OCI-LY1 (cell line): Measurements from ENCODE around the gene RASGRF2.

Experiments
- EZH2 ChIP-seq: fragments of 200-600 bp; sonication (generic), shearing (Covaris generic); IDR thresholded peaks from 2 replicates; pipeline ENCODE4 v1.8.0; 2017; ENCODE audit warnings: borderline replicate concordance, mixed run types, mild to moderate bottlenecking, antibody characterized with exemption, low read length, moderate library complexity, mixed read lengths
- TF ChIP-seq, protein P1 (sequence below): fragments of 200-600 bp; sonication (generic), shearing (Covaris generic); IDR thresholded peaks from 2 replicates; pipeline ENCODE4 v1.5.1; 2017; ENCODE audit warnings: mild to moderate bottlenecking, antibody characterized with exemption, low read length, moderate library complexity, mixed read lengths

DNA sequence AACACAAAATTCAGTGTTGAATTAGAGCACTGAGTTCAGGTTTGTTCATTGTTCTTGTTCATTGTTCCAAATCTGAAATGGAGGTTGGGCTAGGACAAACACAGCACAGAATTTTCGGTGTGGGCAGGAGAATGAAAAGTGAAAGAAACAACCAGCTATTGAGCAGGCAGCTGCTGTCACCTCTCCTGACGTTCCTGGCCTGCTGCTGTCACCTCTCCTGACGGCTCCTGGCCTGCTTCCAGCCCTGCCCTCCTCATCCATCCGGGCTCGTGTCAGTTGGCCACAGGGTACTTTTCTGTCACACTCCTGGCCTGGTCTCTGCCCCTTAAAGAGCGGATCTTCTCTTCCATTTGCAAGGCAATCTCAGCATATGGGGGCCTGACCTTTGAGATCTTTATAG lies 227.7 kb downstream of the RASGRF2 start:
- TF ChIP-seq, protein P1, sequence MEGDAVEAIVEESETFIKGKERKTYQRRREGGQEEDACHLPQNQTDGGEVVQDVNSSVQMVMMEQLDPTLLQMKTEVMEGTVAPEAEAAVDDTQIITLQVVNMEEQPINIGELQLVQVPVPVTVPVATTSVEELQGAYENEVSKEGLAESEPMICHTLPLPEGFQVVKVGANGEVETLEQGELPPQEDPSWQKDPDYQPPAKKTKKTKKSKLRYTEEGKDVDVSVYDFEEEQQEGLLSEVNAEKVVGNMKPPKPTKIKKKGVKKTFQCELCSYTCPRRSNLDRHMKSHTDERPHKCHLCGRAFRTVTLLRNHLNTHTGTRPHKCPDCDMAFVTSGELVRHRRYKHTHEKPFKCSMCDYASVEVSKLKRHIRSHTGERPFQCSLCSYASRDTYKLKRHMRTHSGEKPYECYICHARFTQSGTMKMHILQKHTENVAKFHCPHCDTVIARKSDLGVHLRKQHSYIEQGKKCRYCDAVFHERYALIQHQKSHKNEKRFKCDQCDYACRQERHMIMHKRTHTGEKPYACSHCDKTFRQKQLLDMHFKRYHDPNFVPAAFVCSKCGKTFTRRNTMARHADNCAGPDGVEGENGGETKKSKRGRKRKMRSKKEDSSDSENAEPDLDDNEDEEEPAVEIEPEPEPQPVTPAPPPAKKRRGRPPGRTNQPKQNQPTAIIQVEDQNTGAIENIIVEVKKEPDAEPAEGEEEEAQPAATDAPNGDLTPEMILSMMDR = no peak
- no peak for TF ChIP-seq EZH2
